Spleen (tissue), 7 donors: Measurements from ENCODE around the gene CPNE1.

ENCODE experiments used
- POLR2A ChIP-seq, 3 donors: fragments of 450-650 bp; IDR thresholded peaks; one replicate each; pipeline ENCODE4 v1.5.1; 2017; ENCODE audit warnings: antibody characterized with exemption in 3 of 3, mild to moderate bottlenecking in 1 of 3
- POLR2AphosphoS5 ChIP-seq, 3 donors: sonication (generic); formaldehyde crosslinking; IDR thresholded peaks; one replicate each; pipeline ENCODE4 v1.5.1; 2017; ENCODE audit warnings: antibody characterized with exemption in 3 of 3
- TF ChIP-seq, protein P1 (sequence below), 11 experiments: fragments of 200-600 bp in 7 of 11; fragments of 450-650 bp in 4 of 11; sonication (generic) in 4 of 11; IDR thresholded peaks in 8 of 11; conservative IDR thresholded peaks in 3 of 11; 1 replicate in 7 of 11; 2 replicates in 4 of 11; pipeline versions ENCODE4 v1.4.0 to v1.8.0; 2016 to 2021; ENCODE audit warnings: antibody characterized with exemption in 11 of 11, inconsistent platforms in 4 of 11, mild to moderate bottlenecking in 1 of 11
- donor health status: DM: no; HTN: no; CAD: no; lungs with moderate emphysema.
- donor health status: DM: no; HTN: no; CAD: no.
- donor health status: DM: no; HTN: no; CAD: no.

GRCh38 chr20:35654415-35654814 lies 10.3 kb downstream of the CPNE1 start:
- TF ChIP-seq POLR2AphosphoS5 (IDR thresholded peaks at IDR 0.05) (peak in 2 of 3 donors; percentile 27 to 33), POLR2A (IDR thresholded peaks at IDR 0.05) (no peak)
- TF ChIP-seq, protein P1, sequence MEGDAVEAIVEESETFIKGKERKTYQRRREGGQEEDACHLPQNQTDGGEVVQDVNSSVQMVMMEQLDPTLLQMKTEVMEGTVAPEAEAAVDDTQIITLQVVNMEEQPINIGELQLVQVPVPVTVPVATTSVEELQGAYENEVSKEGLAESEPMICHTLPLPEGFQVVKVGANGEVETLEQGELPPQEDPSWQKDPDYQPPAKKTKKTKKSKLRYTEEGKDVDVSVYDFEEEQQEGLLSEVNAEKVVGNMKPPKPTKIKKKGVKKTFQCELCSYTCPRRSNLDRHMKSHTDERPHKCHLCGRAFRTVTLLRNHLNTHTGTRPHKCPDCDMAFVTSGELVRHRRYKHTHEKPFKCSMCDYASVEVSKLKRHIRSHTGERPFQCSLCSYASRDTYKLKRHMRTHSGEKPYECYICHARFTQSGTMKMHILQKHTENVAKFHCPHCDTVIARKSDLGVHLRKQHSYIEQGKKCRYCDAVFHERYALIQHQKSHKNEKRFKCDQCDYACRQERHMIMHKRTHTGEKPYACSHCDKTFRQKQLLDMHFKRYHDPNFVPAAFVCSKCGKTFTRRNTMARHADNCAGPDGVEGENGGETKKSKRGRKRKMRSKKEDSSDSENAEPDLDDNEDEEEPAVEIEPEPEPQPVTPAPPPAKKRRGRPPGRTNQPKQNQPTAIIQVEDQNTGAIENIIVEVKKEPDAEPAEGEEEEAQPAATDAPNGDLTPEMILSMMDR (IDR thresholded peaks at IDR 0.05 in 8 of 11, conservative IDR thresholded peaks at IDR 0.05 in 3 of 11), result no peak
